SK-N-SH (cell line): ENCODE data around the gene POU6F1. TPM values are rescaled to one million over a fixed set of nuclear protein-coding genes. Genes with fewer than 3 reads are reported as not detected.

Experiments
- CTCF ChIA-PET: fragments of 300-600, 350-600 bp; formaldehyde crosslinking; extraction: SDS; loops from one replicate; lab custom pipeline; 2021; lab: Yijun Ruan, JAX
- POLR2A ChIA-PET: fragments of 350-600 bp; sonication (Branson Sonifier 250); formaldehyde crosslinking; extraction: SDS; loops from one replicate; lab custom pipeline; 2020; ENCODE audit warnings: antibody characterized with exemption, inconsistent platforms; lab: Yijun Ruan, JAX
- DNase-seq: peaks from one replicate; pipeline ENCODE4 v3.0.0; 2012
- H2AFZ ChIP-seq: fragments of 200-600 bp; sonication (generic); 2 replicates; pipeline ENCODE4 v1.8.1; 2016; ENCODE audit warnings: antibody characterized with exemption, mild to moderate bottlenecking, low read depth
- H3F3A ChIP-seq: fragments of 200-600 bp; sonication (generic); replicated peaks from 2 replicates; pipeline ENCODE3; 2016; ENCODE audit warnings: antibody characterized with exemption, mild to moderate bottlenecking; ENCODE audit not compliant: insufficient read depth
- H3K27ac ChIP-seq, 2 experiments: fragments of 200-500 bp in 1 of 2; fragments of 200-600 bp in 1 of 2; sonication (Bioruptor generic) in 1 of 2; sonication (generic), shearing (Covaris generic) in 1 of 2; 2 replicates each; pipeline versions ENCODE4 v1.5.1 to v1.6.1; 2014 to 2016; ENCODE audit warnings: low read depth in 2 of 2, inconsistent platforms in 1 of 2, low read length in 1 of 2, mild to moderate bottlenecking in 1 of 2, mixed read lengths in 1 of 2
- H3K27me3 ChIP-seq: fragments of 200-600 bp; sonication (generic), shearing (Covaris generic); 2 replicates; pipeline ENCODE4 v1.6.1; 2016; ENCODE audit warnings: mixed run types; ENCODE audit not compliant: insufficient read depth
- H3K36me3 ChIP-seq, 2 experiments: fragments of 200-500 bp in 1 of 2; fragments of 200-600 bp in 1 of 2; sonication (Bioruptor generic) in 1 of 2; sonication (generic) in 1 of 2; replicated peaks in 1 of 2; 2 replicates each; pipeline versions ENCODE3 to v1.5.1; 2014 to 2016; ENCODE audit warnings: low read length in 1 of 2, mild to moderate bottlenecking in 1 of 2; ENCODE audit not compliant: insufficient read depth in 2 of 2, control insufficient read depth in 1 of 2
- H3K4me1 ChIP-seq, 2 experiments: fragments of 200-500 bp in 1 of 2; fragments of 200-600 bp in 1 of 2; sonication (Bioruptor generic) in 1 of 2; sonication (generic), shearing (Covaris generic) in 1 of 2; 2 replicates each; pipeline versions ENCODE4 v1.5.1 to v1.6.1; 2014 to 2016; ENCODE audit warnings: low read depth in 1 of 2, low read length in 1 of 2, mixed run types in 1 of 2; ENCODE audit not compliant: insufficient read depth in 2 of 2, control insufficient read depth in 1 of 2
- H3K4me2 ChIP-seq: fragments of 200-600 bp; sonication (generic), shearing (Covaris generic); 2 replicates; pipeline ENCODE4 v1.6.1; 2017; ENCODE audit warnings: mixed run types
- H3K4me3 ChIP-seq, 2 experiments: fragments of 200-500 bp in 1 of 2; fragments of 200-600 bp in 1 of 2; sonication (Bioruptor generic) in 1 of 2; sonication (generic), shearing (Covaris generic) in 1 of 2; 2 replicates each; pipeline versions ENCODE4 v1.5.1 to v1.8.1; 2014 to 2016; ENCODE audit warnings: low read depth in 2 of 2, inconsistent platforms in 1 of 2, low read length in 1 of 2, mild to moderate bottlenecking in 1 of 2, mixed read lengths in 1 of 2, moderate library complexity in 1 of 2
- H3K79me2 ChIP-seq: fragments of 200-600 bp; sonication (generic); 2 replicates; pipeline ENCODE4 v1.8.1; 2017; ENCODE audit warnings: mild to moderate bottlenecking; ENCODE audit not compliant: insufficient read depth
- H3K9ac ChIP-seq: fragments of 200-600 bp; sonication (generic); 2 replicates; pipeline ENCODE4 v1.6.1; 2017; ENCODE audit warnings: mixed run types
- H3K9me2 ChIP-seq: fragments of 200-600 bp; sonication (generic); 2 replicates; pipeline ENCODE4 v1.6.1; 2017; ENCODE audit warnings: mixed run types
- H3K9me3 ChIP-seq: fragments of 200-600 bp; sonication (generic); 2 replicates; pipeline ENCODE4 v1.6.1; 2017; ENCODE audit warnings: mixed run types, mild to moderate bottlenecking, moderate library complexity
- H4K20me1 ChIP-seq: fragments of 200-600 bp; sonication (generic); 2 replicates; pipeline ENCODE4 v1.6.1; 2017; ENCODE audit warnings: mild to moderate bottlenecking, mixed run types; ENCODE audit not compliant: insufficient read depth
- CHD2 ChIP-seq: fragments of 150-350 bp; IDR thresholded peaks from 2 replicates; pipeline ENCODE4 v1.6.1; 2018; ENCODE audit warnings: low read length; ENCODE audit not compliant: partially characterized antibody
- EZH2phosphoT487 ChIP-seq: fragments of 200-600 bp; sonication (generic); IDR thresholded peaks from 2 replicates; pipeline ENCODE4 v1.6.1; 2017; ENCODE audit warnings: low read depth, mixed run types, mild to moderate bottlenecking, antibody characterized with exemption, moderate library complexity, borderline replicate concordance
- FOSL2 ChIP-seq: IDR thresholded peaks from 2 replicates; pipeline ENCODE4 v1.4.0; 2012; ENCODE audit warnings: low read depth, mild to moderate bottlenecking, moderate library complexity, borderline replicate concordance
- FOXJ3 ChIP-seq: sonication (generic); formaldehyde crosslinking; IDR thresholded peaks from 2 replicates; pipeline ENCODE4 v1.5.1; 2020; ENCODE audit warnings: mild to moderate bottlenecking, missing genetic modification reagents
- FOXM1 ChIP-seq: IDR thresholded peaks from 2 replicates; pipeline ENCODE4 v1.4.0; 2012; ENCODE audit warnings: low read depth, mild to moderate bottlenecking
- GABPA ChIP-seq: IDR thresholded peaks from 2 replicates; pipeline ENCODE4 v1.4.0; 2012; ENCODE audit warnings: low read depth, mild to moderate bottlenecking
- JUND ChIP-seq: IDR thresholded peaks from 2 replicates; pipeline ENCODE4 v1.4.0; 2012
- MAX ChIP-seq: IDR thresholded peaks from 2 replicates; pipeline ENCODE4 v1.4.0; 2012; ENCODE audit warnings: low read depth
- MEF2A ChIP-seq: IDR thresholded peaks from 2 replicates; pipeline ENCODE4 v1.4.0; 2012; ENCODE audit warnings: low read depth, borderline replicate concordance
- NFIC ChIP-seq: IDR thresholded peaks from 2 replicates; pipeline ENCODE4 v1.4.0; 2012; ENCODE audit warnings: borderline replicate concordance
- NRF1 ChIP-seq: IDR thresholded peaks from 2 replicates; pipeline ENCODE4 v1.6.1; 2012; ENCODE audit warnings: low read depth, mild to moderate bottlenecking, low read length
- PBX3 ChIP-seq: IDR thresholded peaks from 2 replicates; pipeline ENCODE4; 2012
- POLR2AphosphoS5 ChIP-seq: IDR thresholded peaks from 2 replicates; pipeline ENCODE4 v1.6.1; 2012; ENCODE audit warnings: low read depth, low read length
- RAD21 ChIP-seq: IDR thresholded peaks from 2 replicates; pipeline ENCODE4 v1.6.1; 2012; ENCODE audit warnings: mild to moderate bottlenecking, low read length
- RCOR1 ChIP-seq: fragments of 150-350 bp; IDR thresholded peaks from 2 replicates; pipeline ENCODE4 v1.6.1; 2017; ENCODE audit warnings: antibody characterized with exemption, low read length
- REST ChIP-seq: IDR thresholded peaks from 2 replicates; pipeline ENCODE4 v1.6.1; 2012; ENCODE audit warnings: mild to moderate bottlenecking, low read depth, low read length, moderate library complexity
- RFX5 ChIP-seq: IDR thresholded peaks from 2 replicates; pipeline ENCODE4 v1.6.1; 2012; ENCODE audit warnings: mild to moderate bottlenecking, improper control_type of control experiment, low read length
- RXRA ChIP-seq: IDR thresholded peaks from 2 replicates; pipeline ENCODE4 v1.4.0; 2012; ENCODE audit warnings: low read depth, mild to moderate bottlenecking, borderline replicate concordance
- SIN3A ChIP-seq: IDR thresholded peaks from 2 replicates; pipeline ENCODE4 v1.6.1; 2012; ENCODE audit warnings: low read depth, mild to moderate bottlenecking, low read length, moderate library complexity, borderline replicate concordance
- SMC3 ChIP-seq: IDR thresholded peaks from 2 replicates; pipeline ENCODE4 v1.6.1; 2012; ENCODE audit warnings: low read depth, low read length, improper control_type of control experiment
- TCF12 ChIP-seq: IDR thresholded peaks from 2 replicates; pipeline ENCODE4 v1.4.0; 2012
- USF1 ChIP-seq: IDR thresholded peaks from 2 replicates; pipeline ENCODE4 v1.4.0; 2012; ENCODE audit warnings: low read depth, borderline replicate concordance
- USF2 ChIP-seq: fragments of 150-350 bp; IDR thresholded peaks from 2 replicates; pipeline ENCODE4 v1.6.1; 2017; ENCODE audit warnings: antibody characterized with exemption, low read length, low read depth, borderline replicate concordance
- YY1 ChIP-seq: IDR thresholded peaks from 2 replicates; pipeline ENCODE4 v1.4.0; 2012; ENCODE audit warnings: low read depth, mild to moderate bottlenecking
- ZBTB33 ChIP-seq: IDR thresholded peaks from 2 replicates; pipeline ENCODE4 v1.4.0; 2012; ENCODE audit warnings: low read depth, borderline replicate concordance
- WGBS: methylation state at CpG from one replicate; pipeline ENCODE4 v1.1.6; 2017; ENCODE audit warnings: low lambda C conversion rate; 5-methylcytosine and 5-hydroxymethylcytosine counted together
- polyA plus RNA-seq, 3 experiments: library from polyadenylated mRNA; depleted of rRNA; stranded (reverse); fragments of >200 nt; gene quantifications; 2 replicates each; pipeline ENCODE4 v1.2.3, GENCODE V29; 2012

Gene POU6F1
- polyA plus RNA-seq, 1 of the 3 experiments (the other 2 are of a cell fraction): 1.9 TPM

- H3K9ac ChIP-seq: no peak overlapping the region
- TF ChIP-seq TCF12: no peak
- TF ChIP-seq NRF1: no peak
- peak; percentile 17; the same call in 1 of the 2 replicates for TF ChIP-seq SMC3
- TF ChIP-seq FOXJ3 (CRISPR knock-in tag): no peak
- TF ChIP-seq YY1: no peak
- TF ChIP-seq JUND: no peak
- TF ChIP-seq MEF2A: no peak
- no peak for TF ChIP-seq ZBTB33
- no peak for TF ChIP-seq RFX5
- no peak for TF ChIP-seq SIN3A
- no peak for TF ChIP-seq POLR2AphosphoS5
- peak; percentile 55 for TF ChIP-seq GABPA
- TF ChIP-seq MAX: no peak
- TF ChIP-seq CHD2: no peak
- no peak for TF ChIP-seq RXRA
- TF ChIP-seq USF1: no peak
- no peak for TF ChIP-seq FOXM1
- no peak for TF ChIP-seq USF2
- TF ChIP-seq REST: no peak
- TF ChIP-seq NFIC: no peak
- TF ChIP-seq FOSL2: no peak
- no peak for TF ChIP-seq RCOR1
- TF ChIP-seq PBX3: no peak
- TF ChIP-seq RAD21: peak; percentile 60
- no peak for TF ChIP-seq EZH2phosphoT487
- TF ChIP-seq, all 33 proteins: peak for 3
- CTCF ChIA-PET: interaction anchor here (1.4 kb wide), 1 partner anchor 23 kb away, joined by 4 read pairs; no protein-coding TSS in a partner anchor
These were observed 28.5 kb upstream of the POU6F1 start for GRCh38 chr12:51246254-51246853.

More at GRCh38 chr12:51246254-51246853, 28.5 kb upstream of the POU6F1 start:
- no peaks in the 10 kb centered on the region for H3K9me2 ChIP-seq
- H4K20me1 ChIP-seq: no peaks in the 10 kb centered on the region
- WGBS: 80% methylated on average over 7 of the region's 7 CpGs
- no peak overlapping the region for H3K4me3 ChIP-seq
- no peak overlapping the region for H3K4me2 ChIP-seq
- H3K79me2 ChIP-seq: peaks cover 27% of the 10 kb centered on the region; the same call in 1 of the 2 replicates
- no peaks in the 10 kb centered on the region for H3K27me3 ChIP-seq
- peak overlapping the region in 1 of 2 experiments; percentile 20; a peak in 1 of 4 replicates for H3K27ac ChIP-seq
- H3K9me3 ChIP-seq: no peaks in the 10 kb centered on the region
- H3K36me3 ChIP-seq: peaks cover 39 to 50% of the 10 kb centered on the region in 2 experiments
- DNase-seq: peak; percentile 32
- POLR2A ChIA-PET: no interaction called here
- H2AFZ ChIP-seq: no peak overlapping the region
- H3F3A ChIP-seq: peaks cover 10% of the 10 kb centered on the region
- H3K4me1 ChIP-seq: peaks cover 0 to 9% of the 10 kb centered on the region in 2 experiments; a peak in 1 of 4 replicates
